H1 (cell line): Measurements from ENCODE around the gene PDPK1. TPM values are rescaled to one million over a fixed set of nuclear protein-coding genes. Genes with fewer than 3 reads are reported as not detected.
"Not testable (repeated sequence)": the region's sequence is repeated elsewhere in the genome, so short reads cannot be mapped to it uniquely, and the experiment has no call there.

Experiments
- CTCF ChIA-PET: fragments of 300-600 bp; sonication (Branson Sonifier 250); formaldehyde crosslinking; loops from one replicate; lab custom pipeline; 2021; ENCODE audit not compliant: partially characterized antibody; lab: Charles Lee
- POLR2A ChIA-PET: fragments of 300-600 bp; sonication (Branson Sonifier 250); formaldehyde crosslinking; loops from one replicate; lab custom pipeline; 2021; ENCODE audit warnings: inconsistent platforms; ENCODE audit not compliant: partially characterized antibody; lab: Charles Lee
- DNase-seq, 2 experiments: peaks; one replicate each; pipeline versions ENCODE4 v3.0.0 to v3.0.0-alpha.2; 2010 to 2022; ENCODE audit warnings: low spot score in 2 of 2, low read depth in 1 of 2, mixed read lengths in 1 of 2
- FAIRE-seq: peaks from 2 replicates; lab custom pipeline; 2011; peaks lifted over from hg19 to GRCh38; lab: Jason Lieb, UNC
- H2AFZ ChIP-seq: 2 replicates; pipeline ENCODE4 v1.8.1; 2012; ENCODE audit warnings: low read length, inconsistent platforms
- H2AK5ac ChIP-seq: 2 replicates; pipeline ENCODE4 v1.6.1; 2013; ENCODE audit warnings: low read depth, low read length
- H2BK120ac ChIP-seq: replicated peaks from 2 replicates; pipeline ENCODE3; 2013; ENCODE audit warnings: low read depth, low read length, inconsistent platforms
- H2BK12ac ChIP-seq: 2 replicates; pipeline ENCODE4 v1.6.1; 2013; ENCODE audit warnings: low read depth, low read length
- H2BK15ac ChIP-seq: 2 replicates; pipeline ENCODE4 v1.6.1; 2013; ENCODE audit warnings: low read length
- H2BK20ac ChIP-seq: 2 replicates; pipeline ENCODE4 v1.6.1; 2013; ENCODE audit warnings: low read length
- H2BK5ac ChIP-seq: 2 replicates; pipeline ENCODE4 v1.6.1; 2013; ENCODE audit warnings: low read depth, low read length
- H3K14ac ChIP-seq: 2 replicates; pipeline ENCODE4 v1.6.1; 2013; ENCODE audit warnings: inconsistent platforms; ENCODE audit not compliant: insufficient read length
- H3K18ac ChIP-seq: 2 replicates; pipeline ENCODE4 v1.6.1; 2013; ENCODE audit warnings: low read length; ENCODE audit errors: extremely low read depth
- H3K23ac ChIP-seq: 2 replicates; pipeline ENCODE4 v1.6.1; 2013; ENCODE audit warnings: inconsistent platforms; ENCODE audit not compliant: insufficient read length
- H3K23me2 ChIP-seq: 2 replicates; pipeline ENCODE4 v1.6.1; 2013; ENCODE audit warnings: low read depth, low read length
- H3K27ac ChIP-seq: 2 replicates; pipeline ENCODE4 v1.6.1; 2011; ENCODE audit warnings: low read depth, low read length, inconsistent platforms
- H3K27me3 ChIP-seq, 4 experiments: replicated peaks in 1 of 4; 1 replicate in 1 of 4; 2 replicates in 3 of 4; pipeline versions ENCODE4 v1.6.1 to v1.8.1; 2011 to 2013; ENCODE audit warnings: low read length in 3 of 4, mild to moderate bottlenecking in 3 of 4, inconsistent platforms in 2 of 4, mixed read lengths in 2 of 4, moderate library complexity in 1 of 4; ENCODE audit not compliant: control insufficient read depth in 3 of 4, insufficient read depth in 3 of 4; ENCODE audit errors: extremely low read depth in 1 of 4
- H3K36me3 ChIP-seq, 4 experiments: 2 replicates each; pipeline versions ENCODE4 v1.6.1 to v1.8.1; 2011 to 2013; ENCODE audit warnings: mild to moderate bottlenecking in 4 of 4, low read length in 3 of 4, moderate library complexity in 2 of 4, control low read depth in 1 of 4, inconsistent platforms in 1 of 4; ENCODE audit not compliant: insufficient read depth in 4 of 4, control insufficient read depth in 2 of 4
- H3K4ac ChIP-seq: replicated peaks from 2 replicates; pipeline ENCODE3; 2013; ENCODE audit warnings: low read length, low read depth, mixed read lengths, inconsistent platforms; ENCODE audit not compliant: insufficient read length
- H3K4me1 ChIP-seq, 4 experiments: replicated peaks in 1 of 4; 1 replicate in 1 of 4; 2 replicates in 3 of 4; pipeline versions ENCODE4 v1.6.1 to v1.8.1; 2011 to 2013; ENCODE audit warnings: low read length in 3 of 4, inconsistent platforms in 2 of 4, mixed read lengths in 1 of 4; ENCODE audit not compliant: insufficient read depth in 4 of 4, control insufficient read depth in 3 of 4
- H3K4me2 ChIP-seq, 2 experiments: 2 replicates each; pipeline versions ENCODE4 v1.6.1 to v1.8.1; 2011 to 2013; ENCODE audit warnings: low read depth in 2 of 2, low read length in 2 of 2, control low read depth in 1 of 2, inconsistent platforms in 1 of 2, mild to moderate bottlenecking in 1 of 2; ENCODE audit not compliant: insufficient read depth in 1 of 2
- H3K4me3 ChIP-seq, 4 experiments: fragments of 200-600, 300-600 bp in 1 of 4; sonication (generic), shearing (Covaris generic), sonication (Bioruptor Twin) in 1 of 4; 2 replicates each; pipeline versions ENCODE4 v1.5.1 to v1.8.1; 2011 to 2016; ENCODE audit warnings: low read length in 4 of 4, low read depth in 3 of 4, control low read depth in 2 of 4, inconsistent platforms in 2 of 4, mild to moderate bottlenecking in 2 of 4, mixed read lengths in 1 of 4, moderate library complexity in 1 of 4; ENCODE audit not compliant: insufficient read depth in 2 of 4; ENCODE audit errors: extremely low read depth in 1 of 4
- H3K56ac ChIP-seq: replicated peaks from 2 replicates; pipeline ENCODE3; 2013; ENCODE audit warnings: low read depth, mild to moderate bottlenecking, mixed read lengths, low read length, inconsistent platforms; ENCODE audit not compliant: insufficient read length
- H3K79me1 ChIP-seq: 2 replicates; pipeline ENCODE4 v1.6.1; 2013; ENCODE audit warnings: low read depth, low read length, control low read depth
- H3K79me2 ChIP-seq, 2 experiments: 2 replicates each; pipeline versions ENCODE4 v1.6.1 to v1.8.1; 2012 to 2013; ENCODE audit warnings: low read length in 2 of 2, mild to moderate bottlenecking in 2 of 2, inconsistent platforms in 1 of 2; ENCODE audit not compliant: insufficient read depth in 2 of 2, control insufficient read depth in 1 of 2
- H3K9ac ChIP-seq, 4 experiments: replicated peaks in 1 of 4; 1 replicate in 1 of 4; 2 replicates in 3 of 4; pipeline versions ENCODE4 v1.6.1 to v1.8.1; 2011 to 2013; ENCODE audit warnings: low read depth in 3 of 4, low read length in 3 of 4, control low read depth in 2 of 4, mild to moderate bottlenecking in 2 of 4, moderate library complexity in 2 of 4, inconsistent platforms in 1 of 4; ENCODE audit errors: extremely low read depth in 1 of 4
- H3K9me3 ChIP-seq, 2 experiments: 2 replicates each; pipeline versions ENCODE4 v1.6.1 to v1.8.1; 2012 to 2013; ENCODE audit warnings: mild to moderate bottlenecking in 2 of 2, moderate library complexity in 2 of 2, control low read depth in 1 of 2, inconsistent platforms in 1 of 2, low read depth in 1 of 2, low read length in 1 of 2, mixed read lengths in 1 of 2; ENCODE audit not compliant: insufficient read depth in 2 of 2
- H4K20me1 ChIP-seq, 2 experiments: replicated peaks in 1 of 2; 2 replicates each; pipeline versions ENCODE3 to v1.8.1; 2011 to 2013; ENCODE audit warnings: inconsistent platforms in 2 of 2, low read length in 2 of 2, mild to moderate bottlenecking in 1 of 2; ENCODE audit not compliant: insufficient read depth in 2 of 2, control insufficient read depth in 1 of 2
- H4K5ac ChIP-seq: 2 replicates; pipeline ENCODE4 v1.6.1; 2013; ENCODE audit warnings: low read length, low read depth, mixed read lengths, inconsistent platforms; ENCODE audit not compliant: insufficient read length
- H4K8ac ChIP-seq: 2 replicates; pipeline ENCODE4 v1.8.0; 2013; ENCODE audit warnings: mild to moderate bottlenecking, moderate library complexity, low read length, inconsistent platforms; ENCODE audit not compliant: insufficient read depth; ENCODE audit errors: extremely low read depth
- H4K91ac ChIP-seq: replicated peaks from 2 replicates; pipeline ENCODE3; 2013; ENCODE audit warnings: low read length, mixed read lengths, inconsistent platforms; ENCODE audit not compliant: insufficient read length
- WGBS, 2 experiments: shearing (Covaris generic) in 1 of 2; methylation state at CpG; one replicate each; pipeline versions ENCODE4 v1.1.6 to v1.1.7; 2013 to 2015; ENCODE audit warnings: low lambda C conversion rate in 2 of 2, mixed read lengths in 2 of 2, inconsistent platforms in 1 of 2, low coverage in 1 of 2, missing lambda C conversion rate in 1 of 2; ENCODE audit not compliant: insufficient replicate concordance in 2 of 2, insufficient coverage in 1 of 2, insufficient read length in 1 of 2; ENCODE audit errors: extremely low coverage in 1 of 2, missing lambda C conversion rate in 1 of 2; 5-methylcytosine and 5-hydroxymethylcytosine counted together
- polyA plus RNA-seq, 7 experiments: library from polyadenylated mRNA; depleted of rRNA in 3 of 7; stranded (reverse) in 5 of 7; unstranded in 2 of 7; fragments of >200 nt in 5 of 7; fragments of 200-250 nt in 2 of 7; gene quantifications; 1 replicate in 5 of 7; 2 replicates in 1 of 7; 4 replicates in 1 of 7; pipeline versions ENCODE4 v1.2.1 to v1.2.3, GENCODE V29; 2011 to 2013; ENCODE audit warnings: missing spikeins in 2 of 7, mixed read lengths in 2 of 7
- total RNA-seq: library from RNA; stranded (reverse); fragmentation: NEBNext Ultra II Directional; extraction: Animal tissue kit (Norgen Biotek cat#: 25700); gene quantifications from 2 replicates; pipeline ENCODE4 v1.2.1, GENCODE V29; 2021

PDPK1 gene
- total and polyA plus RNA-seq, 2 of the 8 experiments (the other 6 are each of a cell fraction or from before 2014, with no cell fraction given) = 17.1 to 27.8 TPM

GRCh38 chr16:2602175-2602574 is 64.4 kb downstream of the PDPK1 start:
- CTCF ChIA-PET = interaction anchor here (0.6 kb wide), 1 partner anchor 119 kb away, joined by 3 read pairs; no protein-coding TSS in a partner anchor
- FAIRE-seq = not testable (repeated sequence)

More at GRCh38 chr16:2602175-2602574, 64.4 kb downstream of the PDPK1 start:
- H3K4ac ChIP-seq, H2AK5ac ChIP-seq, H3K23ac ChIP-seq, H3K9me3 ChIP-seq, H3K14ac ChIP-seq, H3K4me2 ChIP-seq, H3K79me1 ChIP-seq, H3K36me3 ChIP-seq, H3K23me2 ChIP-seq, H2BK120ac ChIP-seq, H3K18ac ChIP-seq, H3K56ac ChIP-seq, DNase-seq, H3K4me1 ChIP-seq, H2BK15ac ChIP-seq, H2BK5ac ChIP-seq, H3K4me3 ChIP-seq, H4K91ac ChIP-seq, H2BK20ac ChIP-seq, H3K27me3 ChIP-seq, H4K8ac ChIP-seq, H4K20me1 ChIP-seq, H2AFZ ChIP-seq, H3K27ac ChIP-seq, H2BK12ac ChIP-seq, H3K9ac ChIP-seq, H4K5ac ChIP-seq: not testable (repeated sequence)
- 94% methylated on average over 7 of the region's 7 CpGs; no CpG with 5 or more reads in 1 of the 2 experiments for WGBS, 2 experiments
- H3K79me2 ChIP-seq = peaks cover 0 to 20% of the 10 kb centered on the region in 2 experiments; a peak in 2 of 4 replicates
- POLR2A ChIA-PET = interaction anchor here (1.3 to 1.8 kb wide), 2 partner anchors 10 to 80 kb away, joined by 7 to 10 read pairs; partner anchors contain the start of gene KCTD5
